MM.1S (cell line): ENCODE data around the gene EXOSC7.
A peak's percentile ranks its signal among the peaks of the same experiment; 100 is the strongest.

Experiments used
- DNase-seq: peaks from one replicate; pipeline ENCODE4 v3.0.0-alpha.2; 2015
- H2AFZ ChIP-seq: fragments of 300-600 bp; sonication (generic); 2 replicates; pipeline ENCODE4 v1.6.0; 2016; ENCODE audit warnings: antibody characterized with exemption, low read length
- H3F3A ChIP-seq: fragments of 300-600 bp; sonication (generic); 2 replicates; pipeline ENCODE4 v1.6.1; 2016; ENCODE audit warnings: mild to moderate bottlenecking, antibody characterized with exemption, low read length, moderate library complexity, mixed read lengths; ENCODE audit not compliant: insufficient read depth
- H3K27ac ChIP-seq: fragments of 300-600 bp; sonication (generic); 2 replicates; pipeline ENCODE4 v1.5.1; 2016; ENCODE audit warnings: mild to moderate bottlenecking, low read length
- H3K27me3 ChIP-seq: fragments of 300-600 bp; sonication (generic); replicated peaks from 2 replicates; pipeline ENCODE4 v1.6.0; 2016; ENCODE audit warnings: low read length; ENCODE audit not compliant: insufficient read depth
- H3K36me3 ChIP-seq: fragments of 300-600 bp; sonication (generic); replicated peaks from 2 replicates; pipeline ENCODE4 v1.6.1; 2016; ENCODE audit warnings: mild to moderate bottlenecking, low read length, mixed read lengths; ENCODE audit not compliant: insufficient read depth
- H3K4me1 ChIP-seq: fragments of 300-600 bp; sonication (generic); 2 replicates; pipeline ENCODE4 v1.6.1; 2016; ENCODE audit warnings: low read length, mixed read lengths
- H3K4me2 ChIP-seq: fragments of 300-600 bp; sonication (generic); 2 replicates; pipeline ENCODE4 v1.6.0; 2016; ENCODE audit warnings: low read depth, low read length
- H3K4me3 ChIP-seq: fragments of 300-600 bp; sonication (generic); 2 replicates; pipeline ENCODE4 v1.5.1; 2016; ENCODE audit warnings: low read length, mixed read lengths
- H3K79me2 ChIP-seq: fragments of 300-600 bp; sonication (generic); 2 replicates; pipeline ENCODE4 v1.6.1; 2016; ENCODE audit warnings: mixed run types, low read length, mixed read lengths
- H3K9ac ChIP-seq: fragments of 300-600 bp; sonication (generic); 2 replicates; pipeline ENCODE4 v1.6.1; 2016; ENCODE audit warnings: low read length, mixed read lengths
- H3K9me2 ChIP-seq: fragments of 300-600 bp; sonication (generic); replicated peaks from 2 replicates; pipeline ENCODE4 v1.6.1; 2016; ENCODE audit warnings: mild to moderate bottlenecking, low read length, mixed read lengths; ENCODE audit not compliant: insufficient read depth
- H3K9me3 ChIP-seq: fragments of 300-600 bp; sonication (generic); replicated peaks from 2 replicates; pipeline ENCODE4 v1.6.1; 2016; ENCODE audit warnings: mild to moderate bottlenecking, low read length, mixed read lengths; ENCODE audit not compliant: insufficient read depth
- H4K20me1 ChIP-seq: fragments of 300-600 bp; sonication (generic); 2 replicates; pipeline ENCODE4 v1.6.1; 2016; ENCODE audit warnings: mild to moderate bottlenecking, low read length, moderate library complexity, mixed read lengths; ENCODE audit not compliant: insufficient read depth
- EZH2 ChIP-seq: fragments of 300-600 bp; sonication (generic); optimal IDR thresholded peaks from 2 replicates; pipeline ENCODE3; 2017; ENCODE audit warnings: low read depth, mild to moderate bottlenecking, antibody characterized with exemption, low read length, mixed read lengths
- EZH2phosphoT487 ChIP-seq: fragments of 300-600 bp; sonication (generic); IDR thresholded peaks from 2 replicates; pipeline ENCODE4 v1.6.1; 2018; ENCODE audit warnings: antibody characterized with exemption, low read length
- TF ChIP-seq, protein P1 (sequence below): fragments of 300-600 bp; sonication (generic); IDR thresholded peaks from 2 replicates; pipeline ENCODE4 v1.5.1; 2016; ENCODE audit warnings: antibody characterized with exemption, low read length, mixed read lengths

The EXOSC7 gene

GRCh38 chr3:45001738-45002137 is 25.7 kb downstream of the EXOSC7 start:
- no peak for DNase-seq
- Histone ChIP-seq H3K27me3 (no peaks in the 10 kb centered on the region), H3K36me3 (peaks cover 11% of the 10 kb centered on the region), H3F3A (peaks cover 11% of the 10 kb centered on the region), H2AFZ (no peak overlapping the region), H3K4me1 (peaks cover 35% of the 10 kb centered on the region), H3K4me2 (no peak overlapping the region), H3K79me2 (peaks cover 12% of the 10 kb centered on the region; the same call in 1 of the 2 replicates), H3K9ac (no peak overlapping the region), H3K4me3 (no peak overlapping the region), H3K27ac (no peak overlapping the region), H3K9me3 (no peaks in the 10 kb centered on the region), H3K9me2 (no peaks in the 10 kb centered on the region), H4K20me1 (no peaks in the 10 kb centered on the region)
- TF ChIP-seq, protein P1, sequence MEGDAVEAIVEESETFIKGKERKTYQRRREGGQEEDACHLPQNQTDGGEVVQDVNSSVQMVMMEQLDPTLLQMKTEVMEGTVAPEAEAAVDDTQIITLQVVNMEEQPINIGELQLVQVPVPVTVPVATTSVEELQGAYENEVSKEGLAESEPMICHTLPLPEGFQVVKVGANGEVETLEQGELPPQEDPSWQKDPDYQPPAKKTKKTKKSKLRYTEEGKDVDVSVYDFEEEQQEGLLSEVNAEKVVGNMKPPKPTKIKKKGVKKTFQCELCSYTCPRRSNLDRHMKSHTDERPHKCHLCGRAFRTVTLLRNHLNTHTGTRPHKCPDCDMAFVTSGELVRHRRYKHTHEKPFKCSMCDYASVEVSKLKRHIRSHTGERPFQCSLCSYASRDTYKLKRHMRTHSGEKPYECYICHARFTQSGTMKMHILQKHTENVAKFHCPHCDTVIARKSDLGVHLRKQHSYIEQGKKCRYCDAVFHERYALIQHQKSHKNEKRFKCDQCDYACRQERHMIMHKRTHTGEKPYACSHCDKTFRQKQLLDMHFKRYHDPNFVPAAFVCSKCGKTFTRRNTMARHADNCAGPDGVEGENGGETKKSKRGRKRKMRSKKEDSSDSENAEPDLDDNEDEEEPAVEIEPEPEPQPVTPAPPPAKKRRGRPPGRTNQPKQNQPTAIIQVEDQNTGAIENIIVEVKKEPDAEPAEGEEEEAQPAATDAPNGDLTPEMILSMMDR, result no peak
- no peak for TF ChIP-seq EZH2
- no peak for TF ChIP-seq EZH2phosphoT487

DNA sequence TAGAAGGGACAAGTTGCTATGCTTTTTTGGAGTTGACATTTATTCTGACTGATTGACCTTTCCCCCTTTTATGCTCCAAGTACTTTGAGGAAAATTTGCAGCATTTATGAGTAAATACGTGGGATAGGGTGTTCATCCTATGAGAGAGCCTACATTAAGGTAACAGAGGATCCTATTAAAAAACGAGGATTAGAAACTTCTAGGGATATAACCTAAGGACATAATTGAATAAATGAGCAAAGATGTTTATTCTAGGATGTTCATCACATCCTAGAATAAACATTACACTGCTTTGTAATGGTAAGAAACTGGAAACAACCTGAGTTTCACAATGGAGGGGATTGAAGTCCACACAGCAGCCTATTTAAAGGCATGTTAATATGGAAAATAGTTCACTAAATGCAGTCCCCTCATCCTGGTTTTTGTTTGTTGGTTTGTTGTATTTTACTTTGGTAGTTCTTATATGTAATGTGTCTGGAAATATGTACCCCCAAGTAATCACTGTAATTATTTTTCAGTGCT is 26.2 kb downstream of the EXOSC7 start:
- Histone ChIP-seq H3K27me3 (no peaks in the 10 kb centered on the region), H3K4me3 (no peak overlapping the region), H3K36me3 (peaks cover 11% of the 10 kb centered on the region), H3K9me2 (no peaks in the 10 kb centered on the region), H3K9ac (no peak overlapping the region), H3K27ac (peak overlapping the region; percentile 68; the same call in 1 of the 2 replicates), H3K4me1 (peaks cover 35% of the 10 kb centered on the region), H4K20me1 (no peaks in the 10 kb centered on the region), H3K9me3 (no peaks in the 10 kb centered on the region), H3K79me2 (peaks cover 12% of the 10 kb centered on the region; the same call in 1 of the 2 replicates), H3F3A (peaks cover 11% of the 10 kb centered on the region), H2AFZ (no peak overlapping the region), H3K4me2 (no peak overlapping the region)
- DNase-seq, result no peak
- no peak for TF ChIP-seq EZH2
- TF ChIP-seq, protein P1, result no peak

DNA sequence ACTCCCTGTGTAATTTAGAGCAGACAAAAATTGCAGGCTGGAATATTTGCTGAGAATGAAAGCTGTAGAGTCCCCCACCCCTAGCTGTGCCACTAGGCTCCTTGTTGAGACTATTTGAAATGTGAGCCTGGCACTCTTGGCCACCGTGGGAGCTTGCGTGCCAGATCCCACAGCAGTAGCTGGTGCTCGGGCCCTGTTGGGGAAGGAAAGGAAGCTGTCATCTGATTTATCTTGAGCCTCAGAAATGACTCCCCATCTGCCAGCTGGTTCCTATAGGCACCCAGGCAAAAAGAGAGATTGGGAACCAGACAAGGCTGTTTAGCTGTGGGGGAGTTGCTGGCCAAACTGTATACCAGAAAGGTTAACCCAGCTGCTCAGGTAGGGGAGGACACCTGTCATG is 26.7 kb downstream of the EXOSC7 start:
- Histone ChIP-seq H3K9ac (no peak overlapping the region), H3K27ac (peak overlapping the region; percentile 68; the same call in 1 of the 2 replicates), H2AFZ (no peak overlapping the region), H3K79me2 (peaks cover 12% of the 10 kb centered on the region; the same call in 1 of the 2 replicates), H3K4me3 (no peak overlapping the region), H3K4me2 (no peak overlapping the region; the same call in 1 of the 2 replicates), H3K36me3 (peaks cover 8% of the 10 kb centered on the region; the same call in 1 of the 2 replicates), H3K9me3 (no peaks in the 10 kb centered on the region), H3F3A (peaks cover 11% of the 10 kb centered on the region), H3K9me2 (no peaks in the 10 kb centered on the region), H3K27me3 (no peaks in the 10 kb centered on the region), H4K20me1 (no peaks in the 10 kb centered on the region), H3K4me1 (peaks cover 35% of the 10 kb centered on the region)
- DNase-seq, result no peak
- no peak for TF ChIP-seq EZH2
- TF ChIP-seq, protein P1, result no peak
- TF ChIP-seq EZH2phosphoT487, result no peak
